GM23248 (cell line): ENCODE measurements around the gene HOXC5. TPM values are rescaled to one million over a fixed set of nuclear protein-coding genes. Genes with fewer than 3 reads are reported as not detected.

Experiments used
- DNase-seq: peaks from one replicate; pipeline ENCODE4 v3.0.0-alpha.2; 2015
- H2AFZ ChIP-seq: fragments of 200-600 bp; sonication (generic); 2 replicates; pipeline ENCODE4 v1.6.1; 2016; ENCODE audit warnings: antibody characterized with exemption
- H3F3A ChIP-seq: fragments of 200-600 bp; sonication (generic); 2 replicates; pipeline ENCODE4 v1.6.1; 2016; ENCODE audit warnings: mild to moderate bottlenecking, antibody characterized with exemption, mixed run types; ENCODE audit not compliant: insufficient read depth
- H3K27ac ChIP-seq: fragments of 200-600 bp; sonication (generic); 2 replicates; pipeline ENCODE4 v1.5.1; 2016; ENCODE audit warnings: mild to moderate bottlenecking
- H3K27me3 ChIP-seq: fragments of 200-600 bp; sonication (generic); replicated peaks from 2 replicates; pipeline ENCODE4 v1.6.1; 2016; ENCODE audit warnings: mild to moderate bottlenecking; ENCODE audit not compliant: insufficient read depth
- H3K36me3 ChIP-seq: fragments of 200-600 bp; sonication (generic); 2 replicates; pipeline ENCODE4 v1.6.1; 2016; ENCODE audit warnings: low read depth, mild to moderate bottlenecking
- H3K4me1 ChIP-seq: fragments of 200-600 bp; sonication (generic); 2 replicates; pipeline ENCODE4 v1.6.1; 2016; ENCODE audit warnings: mild to moderate bottlenecking; ENCODE audit not compliant: insufficient read depth
- H3K4me2 ChIP-seq: fragments of 200-600 bp; sonication (generic); one replicate; pipeline ENCODE4 v1.6.1; 2016; ENCODE audit warnings: mild to moderate bottlenecking; ENCODE audit not compliant: unreplicated experiment
- H3K4me3 ChIP-seq: fragments of 200-600 bp; sonication (generic); 2 replicates; pipeline ENCODE4 v1.5.1; 2016; ENCODE audit warnings: mild to moderate bottlenecking
- H3K79me2 ChIP-seq: fragments of 200-600 bp; sonication (generic); 2 replicates; pipeline ENCODE4 v1.6.1; 2016; ENCODE audit warnings: mild to moderate bottlenecking; ENCODE audit not compliant: insufficient read depth
- H3K9ac ChIP-seq: fragments of 200-600 bp; sonication (generic); 2 replicates; pipeline ENCODE4 v1.6.1; 2016; ENCODE audit warnings: mild to moderate bottlenecking
- H3K9me2 ChIP-seq: fragments of 200-600 bp; sonication (generic); 2 replicates; pipeline ENCODE4 v1.6.1; 2016; ENCODE audit warnings: mixed run types, mild to moderate bottlenecking, moderate library complexity; ENCODE audit not compliant: insufficient read depth
- H3K9me3 ChIP-seq: fragments of 200-600 bp; sonication (generic); one replicate; pipeline ENCODE4 v1.6.1; 2017; ENCODE audit warnings: low read depth
- H4K20me1 ChIP-seq: fragments of 200-600 bp; sonication (generic); 2 replicates; pipeline ENCODE4 v1.6.0; 2016; ENCODE audit not compliant: insufficient read depth
- EZH2 ChIP-seq: fragments of 200-600 bp; sonication (generic); IDR thresholded peaks from 2 replicates; pipeline ENCODE4 v1.6.1; 2018; ENCODE audit warnings: antibody characterized with exemption, mild to moderate bottlenecking; ENCODE audit not compliant: insufficient read depth, poor library complexity, severe bottlenecking
- EZH2phosphoT487 ChIP-seq: fragments of 200-600 bp; sonication (generic); IDR thresholded peaks from 2 replicates; pipeline ENCODE4 v1.6.1; 2018; ENCODE audit warnings: antibody characterized with exemption, moderate library complexity, mild to moderate bottlenecking, low read depth; ENCODE audit not compliant: insufficient read depth
- WGBS, 2 experiments: methylation state at CpG; one replicate each; pipeline ENCODE4 v1.1.6; 2015 to 2017; ENCODE audit warnings: low lambda C conversion rate in 2 of 2, low coverage in 1 of 2; ENCODE audit errors: missing lambda C conversion rate in 2 of 2; 5-methylcytosine and 5-hydroxymethylcytosine counted together
- in situ Hi-C: fragments of 300-500 bp; cut with MboI; formaldehyde crosslinking; loops from 2 replicates; pipeline ENCODE4 v1.15.0; 2020
- polyA plus RNA-seq: library from polyadenylated mRNA; unstranded; fragments of >200 nt; fragmentation: Nextera tagmentation; extraction: Ambion mirVana; gene quantifications from 2 replicates; pipeline ENCODE4 v1.2.1, GENCODE V29; 2016
- total RNA-seq: library from RNA; depleted of rRNA; stranded (reverse); fragments of >200 nt; shearing (Covaris generic); gene quantifications from 2 replicates; pipeline ENCODE4 v1.2.3, GENCODE V29; 2014

HOXC5 gene
- total and polyA plus RNA-seq, 2 experiments from 2014 or later: 0.65 to 1.8 TPM

DNA sequence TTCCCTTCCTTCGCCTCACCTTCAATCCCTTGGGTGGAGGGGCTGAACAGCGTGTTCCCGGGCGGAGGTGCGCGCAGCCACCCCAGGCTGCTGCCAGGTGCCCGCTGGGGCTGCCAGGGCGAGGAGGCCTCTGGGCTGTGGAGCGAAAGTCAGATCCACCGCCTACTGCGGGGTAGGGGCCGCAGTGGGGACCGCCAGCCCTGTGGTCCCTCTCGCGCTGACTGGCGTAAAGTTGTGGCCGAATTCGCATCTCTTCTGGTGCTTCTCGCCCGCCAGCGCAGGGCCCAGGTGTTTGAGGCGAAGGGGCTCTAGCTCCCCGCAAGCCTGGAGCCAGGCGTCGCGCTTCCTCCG lies 13.9 kb downstream of the HOXC5 start:
- DNase-seq: no peak
- in situ Hi-C loops: no loop called here
- Histone ChIP-seq H3K4me1 (no peaks in the 10 kb centered on the region), H3K9me2 (no peaks in the 10 kb centered on the region), H4K20me1 (no peaks in the 10 kb centered on the region), H2AFZ (no peak overlapping the region), H3K27ac (no peak overlapping the region), H3F3A (no peaks in the 10 kb centered on the region), H3K9ac (no peak overlapping the region), H3K9me3 (no peaks in the 10 kb centered on the region), H3K4me2 (no peak overlapping the region), H3K79me2 (peaks cover 34% of the 10 kb centered on the region), H3K36me3 (no peaks in the 10 kb centered on the region), H3K27me3 (no peaks in the 10 kb centered on the region), H3K4me3 (no peak overlapping the region)
- WGBS, 2 experiments: 94 to 95% methylated on average over 24 to 27 of the region's 27 CpGs
- TF ChIP-seq EZH2 (no peak), EZH2phosphoT487 (no peak)

DNA sequence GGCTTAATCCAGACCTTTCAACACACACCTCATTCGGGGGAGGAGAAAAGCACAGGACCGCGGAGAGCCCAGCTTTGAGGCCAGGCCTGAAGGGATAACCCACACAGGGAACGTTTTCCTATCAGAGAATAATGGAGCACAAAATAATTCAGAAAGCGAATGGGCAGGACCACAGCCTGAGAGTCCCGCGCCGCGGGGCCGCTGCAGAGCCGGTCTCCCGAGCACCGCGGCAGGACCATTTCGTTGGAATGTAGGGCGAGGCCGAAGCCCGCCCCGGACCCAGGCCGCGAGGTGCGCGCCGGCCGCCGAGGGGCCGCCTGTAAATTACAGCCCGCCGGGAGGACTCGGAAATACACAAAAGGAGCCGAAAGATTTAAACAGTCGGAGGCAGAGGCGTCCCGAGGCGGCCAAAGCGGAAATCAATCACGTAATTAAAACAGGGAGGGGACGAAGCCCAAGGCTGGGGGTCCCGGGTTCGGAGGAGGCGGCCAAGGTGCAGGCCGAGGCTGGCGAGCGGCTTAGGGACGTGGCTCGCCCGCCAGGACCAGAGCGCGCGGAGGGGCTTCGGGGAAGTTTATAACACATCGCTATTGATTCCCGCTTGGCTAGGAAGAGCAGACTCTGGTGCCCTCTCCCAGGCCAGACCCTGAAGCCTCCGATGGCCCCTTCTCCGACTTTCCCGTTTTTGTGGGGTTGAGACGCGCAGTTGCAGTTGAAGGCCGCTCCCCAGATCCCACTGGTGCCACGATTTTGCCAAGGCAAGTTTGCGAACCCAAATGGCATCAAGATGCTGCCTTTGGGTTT lies 14.5 kb downstream of the HOXC5 start:
- H4K20me1 ChIP-seq: no peaks in the 10 kb centered on the region
- no peak overlapping the region for H3K4me2 ChIP-seq
- WGBS, 2 experiments: 85 to 88% methylated on average over 56 to 61 of the region's 61 CpGs
- DNase-seq: no peak
- H3K36me3 ChIP-seq: no peaks in the 10 kb centered on the region
- H3K79me2 ChIP-seq: peaks cover 32% of the 10 kb centered on the region
- H3K27me3 ChIP-seq: no peaks in the 10 kb centered on the region
- H3K9me3 ChIP-seq: no peaks in the 10 kb centered on the region
- TF ChIP-seq EZH2 (no peak), EZH2phosphoT487 (no peak)
- H3K9ac ChIP-seq: no peak overlapping the region
- no peak overlapping the region for H2AFZ ChIP-seq
- no peaks in the 10 kb centered on the region for H3F3A ChIP-seq
- in situ Hi-C loops: no loop called here
- no peak overlapping the region for H3K27ac ChIP-seq
- H3K4me1 ChIP-seq: no peaks in the 10 kb centered on the region; the same call in 1 of the 2 replicates
- H3K9me2 ChIP-seq: no peaks in the 10 kb centered on the region
- H3K4me3 ChIP-seq: no peak overlapping the region

DNA sequence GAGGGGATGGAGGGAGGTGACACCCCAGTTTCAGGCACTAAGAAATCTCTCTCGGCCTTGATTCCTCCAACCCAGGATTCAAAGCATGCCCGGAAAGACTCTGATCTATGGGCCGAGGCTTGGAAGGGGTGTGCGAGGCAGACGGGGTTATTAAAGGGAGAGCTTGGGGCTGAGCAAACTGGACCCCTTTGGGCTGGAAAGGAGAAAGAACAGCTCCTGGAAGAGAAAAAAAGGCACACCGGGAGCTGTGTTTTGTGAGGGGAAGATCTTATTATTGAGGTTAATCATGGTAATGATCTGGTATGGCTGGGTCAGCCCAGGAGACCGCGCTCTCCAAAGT lies 15.1 kb downstream of the HOXC5 start:
- no peaks in the 10 kb centered on the region for H3K36me3 ChIP-seq
- no peak overlapping the region for H3K4me3 ChIP-seq
- TF ChIP-seq EZH2: no peak
- no peak for TF ChIP-seq EZH2phosphoT487
- 95 to 98% methylated on average over 8 of the region's 8 CpGs for WGBS, 2 experiments
- no peaks in the 10 kb centered on the region for H4K20me1 ChIP-seq
- no peak overlapping the region for H3K27ac ChIP-seq
- H3K4me1 ChIP-seq: peaks cover 5% of the 10 kb centered on the region
- in situ Hi-C loops: no loop called here
- H3K27me3 ChIP-seq: no peaks in the 10 kb centered on the region
- no peak overlapping the region for H3K4me2 ChIP-seq
- H3K9me3 ChIP-seq: no peaks in the 10 kb centered on the region
- no peak for DNase-seq
- H3K9me2 ChIP-seq: no peaks in the 10 kb centered on the region
- H3K79me2 ChIP-seq: peaks cover 32% of the 10 kb centered on the region
- no peak overlapping the region for H2AFZ ChIP-seq
- H3K9ac ChIP-seq: no peak overlapping the region
- H3F3A ChIP-seq: no peaks in the 10 kb centered on the region

DNA sequence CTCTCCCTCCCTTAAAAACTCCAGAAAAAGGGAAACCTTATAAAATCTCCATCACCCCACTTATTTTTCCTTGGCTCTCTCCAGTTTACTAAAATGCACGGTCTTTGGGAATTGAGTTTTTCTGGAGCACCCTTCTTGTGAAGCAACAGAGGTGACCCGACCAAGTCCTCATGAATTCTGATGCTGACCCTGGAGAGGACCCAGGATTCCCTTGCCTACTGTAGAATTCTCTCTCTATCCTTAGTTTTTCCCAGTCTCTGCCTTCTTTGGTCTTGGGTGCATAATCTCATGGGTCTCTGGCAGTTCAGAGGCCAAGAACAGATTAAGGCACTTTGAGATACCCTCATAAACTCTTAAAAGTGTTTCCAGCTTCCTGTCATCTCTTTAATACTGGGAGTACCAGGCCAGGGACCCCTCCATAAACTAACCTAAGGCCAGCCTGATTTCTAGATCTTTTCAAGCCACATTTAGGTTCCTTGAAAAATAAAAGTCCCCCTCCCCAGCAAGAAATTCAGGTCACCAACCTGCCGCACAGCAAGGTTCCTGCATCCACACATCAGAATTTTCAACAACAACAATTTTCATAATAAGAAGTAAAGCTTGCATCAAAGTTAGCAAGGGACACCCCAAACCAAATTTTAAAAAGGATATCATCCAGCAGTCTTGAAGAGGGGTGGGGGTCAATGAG lies 15.7 kb downstream of the HOXC5 start:
- H3K27me3 ChIP-seq: no peaks in the 10 kb centered on the region
- H3K9me3 ChIP-seq: no peaks in the 10 kb centered on the region
- H3F3A ChIP-seq: no peaks in the 10 kb centered on the region
- no peak overlapping the region for H3K4me3 ChIP-seq
- no peak overlapping the region for H3K9ac ChIP-seq
- TF ChIP-seq EZH2phosphoT487 (no peak), EZH2 (no peak)
- peaks cover 34% of the 10 kb centered on the region for H3K79me2 ChIP-seq
- no peaks in the 10 kb centered on the region for H4K20me1 ChIP-seq
- H2AFZ ChIP-seq: no peak overlapping the region
- no peak overlapping the region for H3K27ac ChIP-seq
- peaks cover 9% of the 10 kb centered on the region for H3K4me1 ChIP-seq
- DNase-seq: no peak
- WGBS, 2 experiments: 94 to 96% methylated on average over 3 of the region's 3 CpGs
- in situ Hi-C loops: no loop called here
- H3K36me3 ChIP-seq: no peaks in the 10 kb centered on the region
- no peaks in the 10 kb centered on the region for H3K9me2 ChIP-seq
- no peak overlapping the region for H3K4me2 ChIP-seq
